ENCODE measurements around the gene SH3BP5.

The SH3BP5 gene

DNA sequence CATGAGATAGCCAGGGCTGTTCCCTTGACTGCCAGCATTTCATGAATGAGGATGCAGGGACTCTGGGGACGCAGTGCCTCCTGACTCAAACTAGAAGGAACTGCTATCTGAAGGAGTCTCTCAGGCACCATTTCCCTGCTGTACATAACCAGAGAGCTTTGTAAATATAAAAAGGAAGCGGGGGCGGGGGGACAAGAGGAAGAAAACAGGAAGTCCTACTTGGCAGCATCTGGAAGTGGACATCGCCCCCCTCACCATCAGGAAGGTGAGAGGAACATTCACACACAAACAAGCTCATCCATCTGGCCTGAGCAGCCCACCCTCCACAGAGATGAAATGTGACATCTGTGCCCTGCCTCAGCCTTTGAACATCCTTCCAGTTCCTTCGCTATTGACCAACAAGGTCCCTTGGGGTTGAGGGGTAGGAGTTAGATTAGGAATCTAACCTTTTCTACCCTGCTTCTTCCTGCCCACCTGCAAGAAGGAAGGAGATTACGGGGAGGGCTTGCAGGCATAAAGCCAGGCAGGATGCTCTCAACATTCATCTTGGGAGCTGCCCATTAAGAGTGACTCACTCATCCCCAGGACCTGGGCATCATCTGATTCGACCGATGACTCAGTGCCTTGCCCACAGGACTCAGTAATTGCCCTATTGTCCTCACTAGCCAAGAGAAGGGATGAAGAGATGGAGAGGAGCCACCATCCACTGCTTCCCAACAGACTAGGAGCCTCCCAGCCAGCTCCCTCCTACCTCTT, 31.9 kb downstream of the SH3BP5 start:
- no peak for DNase-seq (ENCODE audit: low read depth in 4 of 4, low spot score in 1 of 4)

DNA sequence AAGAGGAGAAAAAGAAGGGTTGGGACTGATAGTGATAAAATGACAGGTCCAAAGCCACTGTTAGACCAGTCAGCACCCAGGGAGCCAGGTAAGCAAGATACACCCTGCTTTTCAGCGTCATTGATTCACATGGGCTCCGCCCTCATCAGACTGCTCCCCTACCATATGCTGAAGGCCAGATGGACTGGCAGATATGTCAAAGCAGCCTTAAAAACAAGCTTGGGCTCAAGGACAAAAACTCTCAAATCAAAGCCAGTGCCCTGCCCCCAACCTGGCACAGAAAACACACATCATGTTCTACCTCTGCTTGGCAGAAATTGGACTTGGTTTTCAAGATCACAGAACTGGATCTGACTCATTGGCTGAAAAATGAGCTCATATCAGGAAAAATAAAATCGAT, 33.4 kb downstream of the SH3BP5 start:
- DNase-seq (ENCODE audit: low read depth in 4 of 4, low spot score in 1 of 4): no peak

DNA sequence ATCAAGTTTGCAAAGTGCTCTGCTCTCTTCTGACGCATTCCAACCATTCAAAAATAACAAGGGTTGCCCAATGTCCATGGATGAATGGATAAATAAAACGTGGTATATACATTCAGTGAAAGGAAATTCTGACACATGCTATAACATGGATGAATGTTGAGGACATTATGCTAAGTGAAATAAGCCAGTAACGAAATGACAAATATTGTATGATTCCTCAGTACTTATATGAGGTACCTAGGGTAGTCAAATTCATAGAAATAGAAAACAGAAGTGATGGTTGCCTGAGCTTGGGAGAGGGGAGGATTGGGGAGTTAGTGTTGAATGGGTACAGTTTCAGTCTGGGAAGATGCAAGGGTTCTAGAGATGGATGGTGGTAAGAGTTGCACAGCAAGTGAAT, 33.9 kb downstream of the SH3BP5 start:
- DNase-seq (ENCODE audit: low read depth in 4 of 4, low spot score in 1 of 4): no peak

DNA sequence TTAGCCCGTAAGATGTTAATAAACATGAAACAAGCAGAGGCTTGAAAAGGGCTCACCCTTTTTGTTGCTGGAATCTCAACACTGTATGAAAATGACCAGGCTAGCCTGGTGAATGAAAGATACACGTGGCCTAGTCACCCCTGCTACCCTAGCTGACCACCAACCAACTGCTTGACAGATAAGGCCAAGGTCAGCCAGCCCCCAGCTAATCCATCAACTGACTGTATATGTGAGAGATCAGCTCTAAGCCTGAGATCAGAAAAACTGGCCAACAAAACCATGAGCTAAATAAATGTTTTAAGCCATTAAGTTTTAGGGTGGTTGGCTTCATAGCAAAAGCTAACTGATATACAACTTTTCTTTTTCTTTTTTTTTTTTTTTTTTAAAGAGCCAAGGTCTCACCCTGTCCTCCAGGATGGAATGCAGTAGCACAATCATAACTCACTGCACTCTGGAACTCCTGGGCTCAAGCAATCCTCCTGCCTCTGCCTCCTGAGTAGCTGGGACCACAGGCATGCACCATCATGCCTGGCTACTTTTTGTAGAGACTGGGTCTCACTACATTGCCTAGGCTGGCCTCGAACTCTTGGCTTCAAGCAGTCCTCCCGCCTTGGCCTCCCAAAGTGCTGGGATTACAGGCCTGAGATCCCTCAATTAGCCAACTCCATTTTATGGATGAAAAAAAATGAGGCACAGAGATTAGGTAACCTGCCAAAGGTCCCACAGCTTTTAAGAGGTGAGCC, 34.6 kb downstream of the SH3BP5 start:
- no peak for DNase-seq (ENCODE audit: low read depth in 4 of 4, low spot score in 1 of 4)

DNA sequence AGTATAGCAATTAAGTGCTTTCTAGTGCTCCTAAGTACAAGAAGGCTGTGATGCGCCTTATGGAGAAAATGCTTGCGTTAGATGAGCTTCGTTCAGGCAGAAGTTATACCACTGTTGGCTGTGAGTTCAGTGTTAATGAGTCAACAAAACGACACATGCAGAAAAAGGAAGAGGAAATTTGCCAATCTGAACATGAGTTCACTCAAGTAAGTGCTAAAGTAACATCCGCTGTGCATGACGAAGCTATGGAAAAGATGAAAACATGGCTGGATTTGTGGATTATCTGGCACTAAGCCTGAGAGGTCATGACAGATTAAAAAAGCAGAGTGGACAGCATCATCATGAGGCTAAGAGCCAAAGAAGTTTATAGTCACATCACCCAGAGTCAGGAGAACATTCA, 36.9 kb downstream of the SH3BP5 start:
- no peak for DNase-seq (ENCODE audit: low read depth in 4 of 4, low spot score in 1 of 4)

DNA sequence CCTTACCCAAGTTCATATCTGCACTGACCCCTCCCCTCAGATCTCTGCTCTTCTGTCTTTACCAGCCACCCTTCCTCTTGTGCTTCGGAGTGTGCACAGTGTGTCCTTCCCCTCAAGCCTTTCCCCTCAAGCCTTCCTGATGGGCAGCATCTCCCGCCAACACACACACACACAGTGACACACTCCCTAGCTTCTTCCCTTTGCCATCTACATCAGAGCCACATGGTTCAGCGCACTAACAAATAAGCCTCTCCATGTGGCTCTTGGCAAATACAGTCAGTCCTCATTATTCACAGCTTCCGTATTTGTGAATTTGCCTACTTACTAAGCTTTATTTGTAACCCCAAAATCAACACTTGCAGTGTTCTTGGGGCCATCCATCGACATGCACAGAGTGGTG, 37.5 kb downstream of the SH3BP5 start:
- no peak for DNase-seq (ENCODE audit: low read depth in 4 of 4, low spot score in 1 of 4)

DNA sequence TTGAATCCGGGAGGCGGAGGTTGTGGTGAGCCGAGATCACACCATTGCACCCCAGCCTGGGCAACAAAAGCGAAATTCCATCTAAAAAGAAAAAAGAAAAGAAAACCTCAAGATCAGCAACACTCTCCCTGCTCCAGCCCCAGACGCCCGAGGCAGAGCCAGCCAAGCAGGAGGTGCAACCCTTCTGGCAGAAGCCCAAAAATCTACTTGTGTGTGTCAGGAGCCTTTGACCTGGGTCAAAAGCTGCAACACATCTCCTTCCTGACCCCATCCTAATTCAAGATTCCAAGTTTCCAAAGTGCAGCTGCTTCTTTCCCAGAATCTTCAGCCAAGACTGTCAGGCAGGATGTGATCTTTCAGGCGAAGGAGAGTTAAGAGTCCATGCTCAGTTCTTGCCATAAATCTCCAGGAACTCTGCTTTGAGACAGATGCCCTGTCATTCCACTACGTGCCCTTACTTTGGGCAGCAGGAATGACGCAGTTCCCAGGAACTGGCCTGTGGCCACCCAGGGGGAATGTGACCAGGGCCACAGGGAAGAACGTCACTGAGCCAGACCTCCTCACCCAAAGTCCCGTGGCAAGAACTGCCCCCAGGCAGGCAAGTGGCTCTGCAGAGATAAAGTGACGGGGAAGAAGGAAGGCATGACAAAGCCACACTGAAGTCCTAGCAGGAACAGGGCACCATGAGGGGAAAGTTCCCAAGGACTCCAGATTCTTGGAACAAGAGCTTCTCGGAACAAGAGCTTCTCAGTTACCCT, 39.4 kb downstream of the SH3BP5 start:
- no peak for DNase-seq (ENCODE audit: low read depth in 4 of 4, low spot score in 1 of 4)

DNA sequence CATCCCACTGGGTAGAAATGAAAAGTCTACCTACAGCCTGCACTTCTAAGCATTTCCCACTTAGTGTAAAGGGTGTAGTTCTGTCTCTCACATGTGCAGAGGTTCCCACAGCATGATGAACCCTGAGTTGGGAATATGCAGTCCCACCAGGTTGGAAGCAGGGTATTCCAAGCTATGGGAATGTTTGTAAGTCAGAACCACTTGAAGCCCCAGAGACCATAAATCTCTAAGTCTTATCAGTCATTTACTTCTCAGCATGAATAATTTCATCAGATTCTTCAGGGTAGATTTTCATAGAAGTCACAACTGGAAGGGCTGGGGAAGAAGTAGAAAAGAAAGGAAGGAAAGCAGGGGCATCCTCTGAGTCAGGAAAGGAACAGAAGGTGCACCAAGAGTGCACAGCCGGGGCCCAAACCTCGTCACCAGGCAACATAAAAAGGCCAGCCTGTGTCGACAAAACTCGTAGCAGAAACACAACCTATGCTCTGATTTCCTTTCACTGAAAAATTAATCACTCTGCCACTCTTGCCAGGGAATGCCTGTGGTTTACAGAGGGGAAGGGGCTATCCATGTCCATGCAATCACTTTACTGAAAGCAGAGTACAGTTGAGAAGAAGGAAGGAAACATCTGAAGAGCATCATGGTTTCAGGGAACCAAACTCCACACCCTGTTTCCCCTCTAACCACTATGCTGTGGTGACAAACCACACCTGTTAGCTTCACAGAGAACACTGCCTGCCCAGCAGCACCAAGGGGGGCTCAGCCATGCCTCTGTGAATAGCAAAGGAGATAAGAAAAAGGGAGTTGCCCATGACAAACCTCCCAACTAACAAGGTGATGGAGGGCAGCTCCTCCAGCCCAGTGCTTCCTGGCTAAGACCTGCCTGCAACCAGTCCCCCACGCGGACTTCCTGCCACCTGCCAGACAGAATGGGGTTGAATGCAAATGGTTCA, 40.5 kb downstream of the SH3BP5 start:
- DNase-seq (ENCODE audit: low read depth in 4 of 4, low spot score in 1 of 4): peak in 1 of 4 experiments; percentile 35

DNA sequence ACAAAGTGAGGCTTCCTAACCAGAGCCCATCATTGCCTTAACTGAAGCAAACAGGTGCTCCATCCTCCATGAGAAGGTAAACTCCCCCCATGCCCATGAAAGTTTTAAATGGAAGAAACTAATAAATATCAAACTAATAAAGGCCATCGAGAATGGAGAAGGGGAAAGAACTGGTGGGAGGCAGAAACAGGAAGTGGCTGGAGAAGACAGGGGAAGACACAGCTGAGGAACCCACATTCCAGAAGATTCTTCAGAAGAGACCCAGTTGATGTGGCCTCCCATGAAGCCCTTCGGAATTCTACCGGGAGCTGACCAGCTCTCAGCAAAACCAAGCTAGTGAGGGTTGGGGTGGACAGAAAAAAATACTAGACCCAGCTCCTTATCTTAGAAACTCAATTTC, 41.6 kb downstream of the SH3BP5 start:
- no peak for DNase-seq (ENCODE audit: low read depth in 4 of 4, low spot score in 1 of 4)

DNA sequence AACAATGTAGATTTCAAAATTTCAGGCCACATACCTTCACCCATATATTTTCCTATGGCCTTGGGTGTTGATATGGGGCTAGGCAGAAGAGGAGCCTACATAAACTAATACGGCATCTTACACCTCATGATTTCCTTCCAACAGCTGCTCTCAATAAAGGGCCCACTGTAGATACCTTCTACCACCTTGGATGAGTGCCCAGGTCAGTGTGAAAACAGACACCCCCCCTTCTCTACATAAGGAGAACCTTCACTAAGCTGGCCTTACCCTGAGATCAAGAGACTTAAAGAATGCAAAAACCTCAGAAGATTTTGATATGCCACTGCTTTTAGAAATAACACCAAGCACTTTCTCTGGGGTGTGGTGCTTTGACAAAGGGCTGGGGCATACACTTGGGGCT, 42.7 kb downstream of the SH3BP5 start:
- DNase-seq (ENCODE audit: low read depth in 4 of 4, low spot score in 1 of 4): no peak

DNA sequence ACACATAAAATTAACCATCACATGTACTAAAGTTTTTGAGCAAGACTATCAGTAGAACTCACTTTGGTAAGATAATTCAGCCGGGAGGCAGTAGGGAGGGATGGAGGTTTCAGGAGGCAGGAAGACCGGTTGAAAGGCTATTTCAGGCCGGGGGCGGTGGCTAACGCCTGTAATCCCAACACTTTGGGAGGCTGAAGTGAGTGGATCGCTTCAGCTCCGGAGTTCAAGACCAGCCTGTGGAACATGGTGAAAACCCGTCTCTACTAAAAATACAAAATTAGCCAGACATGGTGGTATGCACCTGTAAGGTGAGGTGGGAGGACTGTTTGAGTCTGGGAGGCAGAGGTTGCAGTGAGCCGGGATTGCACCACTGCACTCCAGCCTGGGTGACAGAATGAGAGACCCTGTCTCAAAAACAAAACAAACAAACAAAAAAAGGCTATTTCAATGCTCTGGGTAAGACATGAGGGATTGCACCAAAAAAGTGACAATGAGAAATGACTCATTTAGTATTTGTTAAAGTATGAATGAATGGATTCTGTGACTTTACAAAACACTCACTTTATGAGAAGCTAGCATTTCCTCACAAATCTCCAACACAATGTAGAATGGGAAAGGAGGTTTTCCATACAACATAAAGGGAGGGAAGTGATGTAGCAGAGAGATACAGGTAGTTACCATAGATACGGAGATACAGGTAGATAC, 43.9 kb downstream of the SH3BP5 start:
- DNase-seq (ENCODE audit: low read depth in 4 of 4, low spot score in 1 of 4): no peak

DNA sequence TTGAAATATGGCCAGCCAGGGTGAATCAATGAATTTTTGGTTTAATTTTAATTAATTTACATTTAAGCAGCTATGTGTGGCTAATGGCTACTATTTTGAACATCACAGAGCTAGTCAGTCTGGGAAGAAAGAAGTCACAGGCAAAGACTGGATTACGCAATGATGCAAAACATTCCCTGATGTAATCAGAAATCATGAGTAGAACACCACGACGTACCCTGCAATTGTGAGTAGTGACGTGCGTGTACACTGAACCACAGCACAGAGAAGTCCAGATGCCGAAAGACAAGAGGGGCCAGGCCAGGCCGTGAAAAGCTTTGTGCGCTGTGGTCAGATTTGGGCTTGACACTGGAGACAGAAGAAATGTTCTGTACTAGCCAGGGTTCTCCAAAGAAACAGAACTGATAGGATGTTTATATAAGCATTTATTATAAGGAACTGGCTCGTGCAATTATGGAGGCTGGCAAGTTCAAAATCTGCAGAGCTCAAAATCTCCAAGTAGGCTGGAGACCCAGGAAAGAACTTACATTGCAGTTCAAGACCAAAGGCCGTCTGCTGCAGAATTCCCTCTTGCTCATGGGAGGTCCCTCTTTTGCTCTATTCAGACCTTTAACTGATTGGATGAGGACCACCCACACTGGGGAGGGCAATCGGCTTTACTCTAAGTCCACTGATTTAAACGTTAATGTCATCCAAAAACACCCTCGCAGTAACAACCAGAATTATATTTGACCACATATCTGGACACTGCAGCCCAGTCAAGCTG, 44.6 kb downstream of the SH3BP5 start:
- DNase-seq (ENCODE audit: low read depth in 4 of 4, low spot score in 1 of 4): no peak

DNA sequence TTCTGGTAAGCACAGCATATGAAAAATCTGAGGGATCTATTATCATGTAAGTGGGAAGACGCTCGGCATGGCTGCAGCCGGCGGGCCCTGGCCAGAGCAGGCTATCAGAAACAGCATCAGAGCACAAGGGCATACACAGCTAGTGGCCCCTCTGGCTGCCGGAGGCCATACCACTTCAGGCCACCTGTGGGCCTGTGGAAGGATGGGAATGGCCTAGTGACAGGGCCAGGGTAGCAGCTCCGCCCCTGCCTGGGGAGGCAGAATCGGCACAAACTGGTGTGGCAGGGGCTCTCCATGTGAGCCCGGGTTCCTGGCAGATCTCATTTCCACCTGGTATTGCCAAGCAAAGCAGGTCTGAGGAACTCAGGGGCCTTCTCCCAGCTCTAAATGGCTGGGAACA, 46.4 kb downstream of the SH3BP5 start:
- DNase-seq (ENCODE audit: low read depth in 4 of 4, low spot score in 1 of 4): no peak

DNA sequence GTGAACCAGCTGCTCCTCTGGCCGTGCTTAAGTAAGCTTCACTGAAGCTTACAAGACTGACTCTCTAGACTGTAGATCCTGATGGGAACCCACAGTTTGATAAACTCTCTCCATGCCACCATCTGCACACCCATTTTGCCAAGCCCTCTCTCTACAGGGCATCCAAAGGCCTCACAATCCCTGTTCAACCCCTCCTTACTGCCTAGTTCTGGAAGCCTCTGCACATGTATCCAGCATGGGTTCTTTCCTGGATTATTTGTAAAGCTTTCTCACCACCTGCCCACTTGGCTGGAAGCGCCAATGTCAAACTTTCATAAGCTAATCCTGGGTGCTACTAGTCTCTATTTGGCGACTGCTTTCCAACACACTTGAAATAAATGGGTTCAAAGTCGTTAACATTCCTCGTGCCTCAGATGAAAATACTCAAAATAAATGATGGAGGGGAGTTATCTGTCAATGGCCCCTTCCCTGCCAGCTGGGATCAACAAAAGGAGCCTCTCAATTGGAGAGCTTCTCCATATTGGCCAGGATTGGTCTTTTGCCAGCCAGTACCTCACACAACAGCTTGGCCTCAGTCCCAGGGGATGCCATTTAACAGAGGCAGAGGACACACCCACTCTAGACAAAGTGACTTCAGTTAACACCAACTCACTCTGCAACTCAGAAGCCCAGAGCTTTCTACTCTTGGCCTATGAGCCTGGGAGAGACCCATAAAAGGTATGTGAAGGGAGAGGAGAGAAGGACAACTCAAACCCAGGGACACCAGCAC, 48.1 kb downstream of the SH3BP5 start:
- no peak for DNase-seq (ENCODE audit: low read depth in 4 of 4, low spot score in 1 of 4)

DNA sequence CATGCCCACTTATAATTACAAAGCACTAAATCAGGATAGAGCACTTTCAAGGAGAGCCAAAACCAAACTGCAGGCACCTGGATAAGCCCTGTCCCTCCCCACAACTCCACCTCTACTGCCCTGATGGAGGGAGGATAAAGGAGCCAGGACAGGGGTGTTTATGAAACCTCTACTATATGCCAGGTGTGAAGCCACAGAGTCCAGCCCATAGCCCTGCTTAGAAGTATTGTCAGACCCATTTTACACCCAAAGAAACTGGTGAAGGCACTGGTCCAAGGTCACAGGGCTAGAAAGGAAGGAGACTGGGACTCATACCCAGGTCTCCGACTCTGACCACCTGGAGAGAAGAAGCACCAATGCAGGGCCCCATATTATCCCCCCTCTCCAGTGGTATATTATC, 48.7 kb downstream of the SH3BP5 start:
- no peak for DNase-seq (ENCODE audit: low read depth in 4 of 4, low spot score in 1 of 4)

DNA sequence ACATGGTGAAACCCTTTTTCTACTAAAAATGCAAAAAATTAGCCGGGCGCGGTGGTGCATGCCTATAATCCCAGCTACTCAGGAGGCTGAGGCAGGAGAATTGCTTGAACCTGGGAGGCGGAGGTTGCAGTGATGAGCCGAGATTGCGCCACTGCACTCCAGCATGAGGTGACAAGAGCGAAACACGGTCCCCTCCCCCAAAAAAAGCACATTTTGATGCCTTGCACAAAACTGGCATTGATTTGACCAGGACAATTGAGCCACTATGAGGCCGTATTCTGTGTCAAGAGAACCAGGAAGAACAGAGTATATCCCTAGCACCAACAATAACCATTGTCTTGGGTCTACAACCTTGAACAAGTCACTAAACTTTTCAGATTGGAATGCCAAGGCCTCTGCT, 50.6 kb downstream of the SH3BP5 start:
- DNase-seq (ENCODE audit: low read depth in 4 of 4, low spot score in 1 of 4): no peak

DNA sequence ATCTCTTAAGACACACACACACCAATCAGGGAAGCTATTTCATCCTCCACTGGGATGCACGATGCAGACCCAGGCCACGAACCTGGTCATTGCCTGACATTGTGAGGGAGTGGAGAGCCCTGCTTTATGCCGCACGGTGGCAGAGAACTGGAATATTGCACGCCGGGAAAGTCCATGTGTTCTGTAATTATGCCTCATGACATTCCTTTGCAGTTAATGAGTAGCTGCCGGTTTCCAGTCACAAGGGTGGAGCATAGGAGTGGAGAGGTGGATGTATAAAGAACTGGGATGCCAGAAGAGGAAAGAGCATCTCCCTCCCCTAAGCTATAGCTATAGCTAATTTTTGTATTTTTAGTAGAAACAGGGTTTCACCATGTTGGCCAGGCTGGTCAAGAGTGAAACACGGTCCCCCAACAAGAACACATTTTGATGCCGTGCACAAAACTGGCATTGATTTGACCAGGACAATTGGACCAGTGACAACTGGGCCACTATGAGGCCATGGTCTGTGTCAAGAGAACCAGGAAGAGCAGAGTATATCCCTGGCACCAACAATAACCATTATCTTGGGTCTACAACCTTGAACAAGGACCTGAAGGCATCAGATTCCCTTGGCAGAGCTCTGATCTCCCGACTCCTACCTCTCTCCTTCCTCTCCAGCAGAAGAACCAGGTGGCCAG, 51.4 kb downstream of the SH3BP5 start:
- DNase-seq (ENCODE audit: low read depth in 4 of 4, low spot score in 1 of 4): no peak

DNA sequence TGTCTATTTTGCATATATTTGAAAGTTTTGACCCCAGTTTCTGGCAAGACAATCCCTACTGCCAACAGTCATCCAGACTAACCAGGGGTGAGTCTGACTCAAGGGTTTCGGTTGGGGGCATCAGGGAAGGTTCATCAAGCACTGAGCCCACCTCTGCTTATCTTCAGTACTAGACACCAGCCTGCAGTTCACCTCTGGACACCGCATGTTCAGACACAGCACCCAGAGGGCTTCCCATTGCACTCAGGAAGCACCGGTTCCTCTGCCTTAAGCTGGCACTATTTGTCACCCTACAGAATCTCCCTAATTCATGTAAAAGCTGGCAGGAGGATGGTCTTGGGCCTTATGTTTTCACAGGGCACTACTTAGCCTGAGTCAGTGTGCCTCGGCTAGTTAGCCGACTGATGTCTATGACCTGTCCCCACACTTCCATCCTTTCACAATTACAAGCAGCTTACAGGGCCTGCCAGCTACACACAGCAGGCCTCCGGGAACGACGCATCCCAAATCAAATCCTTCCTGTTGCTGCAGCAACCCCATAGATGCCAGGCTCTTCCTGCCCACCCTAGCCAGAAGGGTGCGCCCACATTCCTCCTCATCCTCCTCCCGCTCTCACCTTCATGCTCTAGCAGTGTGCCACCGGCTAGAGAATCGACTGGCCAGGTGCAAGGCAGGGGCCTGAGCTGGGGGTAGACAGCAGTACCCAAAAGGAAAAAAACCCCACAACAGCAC, 52.5 kb downstream of the SH3BP5 start:
- DNase-seq (ENCODE audit: low read depth in 4 of 4, low spot score in 1 of 4): no peak

Measured in stimulated activated CD4-positive, alpha-beta T cell treated with anti-CD3 and anti-CD28 coated beads, Interleukin-1b, Interleukin-23, amount 100 ng/mL, for 24 hours (primary cell).